Suprapubic skin (tissue), 4 donors: Measurements from ENCODE around the gene TIAL1. TPM values are rescaled to one million over a fixed set of nuclear protein-coding genes. Genes with fewer than 3 reads are reported as not detected.
"Not testable (repeated sequence)": the region's sequence is repeated elsewhere in the genome, so short reads cannot be mapped to it uniquely, and the experiment has no call there.

Experiments used
- DNase-seq, 2 donors: peaks; one replicate each; pipeline ENCODE4 v3.0.0-alpha.2; 2019; ENCODE audit warnings: low spot score in 2 of 2
- H3K27ac ChIP-seq: fragments of 200-600 bp; sonication (generic); one replicate; pipeline ENCODE4 v1.5.1; 2019
- H3K27me3 ChIP-seq: fragments of 200-600 bp; sonication (generic); one replicate; pipeline ENCODE4 v1.5.1; 2019
- H3K36me3 ChIP-seq: fragments of 200-600 bp; sonication (generic); one replicate; pipeline ENCODE4 v1.5.1; 2019
- H3K4me1 ChIP-seq: fragments of 200-600 bp; sonication (generic); one replicate; pipeline ENCODE4 v1.5.1; 2019
- H3K4me3 ChIP-seq: fragments of 200-600 bp; sonication (generic); one replicate; pipeline ENCODE4 v1.5.1; 2019; ENCODE audit warnings: mild to moderate bottlenecking
- H3K9me3 ChIP-seq: fragments of 200-600 bp; sonication (generic); one replicate; pipeline ENCODE4 v1.5.1; 2019
- CTCF ChIP-seq, 2 donors: fragments of 200-600 bp in 1 of 2; fragments of 450-650 bp in 1 of 2; sonication (generic) in 1 of 2; IDR thresholded peaks; one replicate each; pipeline ENCODE4 v1.5.1; 2016 to 2019; ENCODE audit warnings: antibody characterized with exemption in 2 of 2, mild to moderate bottlenecking in 1 of 2, moderate library complexity in 1 of 2
- EP300 ChIP-seq: sonication (generic); formaldehyde crosslinking; IDR thresholded peaks from one replicate; pipeline ENCODE4 v1.6.1; 2017; ENCODE audit warnings: antibody characterized with exemption
- POLR2A ChIP-seq, 2 donors: fragments of 450-650 bp; IDR thresholded peaks; one replicate each; pipeline ENCODE4 v1.6.1; 2017; ENCODE audit warnings: antibody characterized with exemption in 2 of 2, mild to moderate bottlenecking in 2 of 2, moderate library complexity in 2 of 2
- POLR2AphosphoS5 ChIP-seq, 3 donors: sonication (generic); formaldehyde crosslinking; IDR thresholded peaks; one replicate each; pipeline ENCODE4 v1.6.1; 2017; ENCODE audit warnings: antibody characterized with exemption in 3 of 3
- WGBS: methylation state at CpG from one replicate; pipeline ENCODE4 v1.1.5; 2018; 5-methylcytosine and 5-hydroxymethylcytosine counted together
- total RNA-seq, 4 donors: library from RNA; depleted of rRNA; stranded (reverse); fragments of >200 nt; gene quantifications; one replicate each; pipeline ENCODE4 v1.1.0, GENCODE V29; 2016

Gene TIAL1
- total RNA-seq, 4 donors from 2014 or later, result 52.8 to 176 (median 62.2) TPM

DNA sequence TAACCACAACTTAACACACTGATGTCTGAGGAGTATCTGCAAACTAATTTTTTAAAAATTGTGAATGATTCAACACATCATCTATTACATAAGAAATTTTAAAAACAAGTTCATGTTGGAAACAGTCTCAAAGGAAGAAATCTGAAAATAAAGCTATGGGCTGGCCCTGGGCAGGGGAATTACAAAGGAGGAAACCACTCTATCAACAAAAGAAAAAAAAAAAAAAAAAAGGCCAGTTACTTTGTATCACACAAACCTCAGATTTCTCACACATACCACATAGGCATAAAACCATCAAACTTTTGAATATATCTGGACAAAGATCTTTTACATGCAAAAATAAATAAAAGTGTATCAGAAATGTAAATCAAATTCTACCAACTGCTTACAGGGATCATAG, 20.8 kb downstream of the TIAL1 start:
- no peaks in the 10 kb centered on the region for H3K9me3 ChIP-seq
- H3K4me1 ChIP-seq, result no peaks in the 10 kb centered on the region
- no peak for DNase-seq
- H3K27me3 ChIP-seq, result no peaks in the 10 kb centered on the region
- TF ChIP-seq EP300 (no peak), CTCF (IDR thresholded peaks at IDR 0.05) (no peak), POLR2A (IDR thresholded peaks at IDR 0.05) (no peak), POLR2AphosphoS5 (IDR thresholded peaks at IDR 0.05) (no peak)
- no peak overlapping the region for H3K27ac ChIP-seq
- peaks cover 68% of the 10 kb centered on the region for H3K36me3 ChIP-seq
- H3K4me3 ChIP-seq, result no peak overlapping the region

- no peak for DNase-seq
- TF ChIP-seq EP300 (no peak), POLR2AphosphoS5 (IDR thresholded peaks at IDR 0.05) (no peak), POLR2A (IDR thresholded peaks at IDR 0.05) (no peak), CTCF (IDR thresholded peaks at IDR 0.05) (no peak)
- Histone ChIP-seq H3K4me1 (no peaks in the 10 kb centered on the region), H3K36me3 (peaks cover 68% of the 10 kb centered on the region), H3K27me3 (no peaks in the 10 kb centered on the region), H3K4me3 (no peak overlapping the region), H3K9me3 (no peaks in the 10 kb centered on the region), H3K27ac (no peak overlapping the region)
- WGBS, result 39% methylated on average over 5 of the region's 5 CpGs
Measured at GRCh38 chr10:119575506-119575905, 21.3 kb downstream of the TIAL1 start.

- Histone ChIP-seq H3K4me3 (no peak overlapping the region), H3K9me3 (no peaks in the 10 kb centered on the region), H3K4me1 (no peaks in the 10 kb centered on the region), H3K36me3 (peaks cover 11% of the 10 kb centered on the region), H3K27me3 (no peaks in the 10 kb centered on the region), H3K27ac (no peak overlapping the region)
- TF ChIP-seq POLR2AphosphoS5 (IDR thresholded peaks at IDR 0.05) (no peak), POLR2A (IDR thresholded peaks at IDR 0.05) (no peak), EP300 (no peak), CTCF (IDR thresholded peaks at IDR 0.05) (no peak)
- no peak for DNase-seq
- 93% methylated on average over 8 of the region's 8 CpGs for WGBS
Measured at GRCh38 chr10:119567978-119568377, 28.8 kb downstream of the TIAL1 start.

DNA sequence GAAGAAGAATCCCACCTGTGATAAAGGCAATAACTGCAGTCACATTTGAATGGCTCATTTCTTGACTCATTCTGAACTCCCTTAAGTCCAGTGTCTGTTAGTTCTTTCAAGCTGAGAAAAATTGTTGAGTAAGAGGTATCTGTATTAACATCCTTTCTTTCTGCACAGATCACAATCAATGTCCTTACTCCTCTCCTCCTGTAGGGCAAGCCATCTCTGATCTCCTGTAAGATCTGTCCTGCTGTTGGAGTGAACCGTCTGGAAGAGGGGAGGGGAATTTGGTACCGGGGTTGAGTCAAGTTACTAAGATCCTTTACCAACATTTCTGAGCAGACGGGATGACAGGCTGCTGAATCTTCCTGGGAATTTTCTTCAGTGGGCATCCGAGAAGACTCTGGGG, 34.7 kb downstream of the TIAL1 start:
- no peaks in the 10 kb centered on the region for H3K4me1 ChIP-seq
- WGBS, result 95% methylated on average over 4 of the region's 4 CpGs
- TF ChIP-seq EP300 (no peak), POLR2AphosphoS5 (IDR thresholded peaks at IDR 0.05) (no peak), CTCF (IDR thresholded peaks at IDR 0.05) (no peak)
- H3K27me3 ChIP-seq, result no peaks in the 10 kb centered on the region
- no peak overlapping the region for H3K27ac ChIP-seq
- H3K4me3 ChIP-seq, result no peak overlapping the region
- no peaks in the 10 kb centered on the region for H3K36me3 ChIP-seq
- H3K9me3 ChIP-seq, result no peaks in the 10 kb centered on the region
- no peak for DNase-seq

DNA sequence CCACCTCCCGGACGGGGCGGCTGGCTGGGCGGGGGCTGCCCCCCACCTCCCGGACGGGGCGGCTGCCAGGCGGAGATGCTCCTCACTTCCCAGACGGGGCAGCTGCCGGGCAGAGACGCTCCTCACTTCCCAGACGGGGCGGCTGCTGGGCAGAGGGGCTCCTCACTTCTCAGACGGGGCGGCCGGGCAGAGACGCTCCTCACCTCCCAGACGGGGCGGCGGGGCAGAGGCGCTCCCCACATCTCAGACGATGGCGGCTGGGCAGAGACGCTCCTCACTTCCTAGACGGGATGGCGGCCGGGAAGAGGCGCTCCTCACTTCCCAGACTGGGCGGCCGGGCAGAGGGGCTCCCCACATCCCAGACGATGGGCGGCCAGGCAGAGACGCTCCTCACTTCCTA, 37.3 kb downstream of the TIAL1 start:
- not testable (repeated sequence) for H3K4me1 ChIP-seq, DNase-seq, H3K27ac ChIP-seq, H3K36me3 ChIP-seq, H3K9me3 ChIP-seq, H3K4me3 ChIP-seq, H3K27me3 ChIP-seq
- 96% methylated on average over 5 of the region's 33 CpGs for WGBS

- H3K27me3 ChIP-seq, H3K4me3 ChIP-seq, H3K4me1 ChIP-seq, H3K36me3 ChIP-seq, H3K27ac ChIP-seq, H3K9me3 ChIP-seq, DNase-seq: not testable (repeated sequence)
- WGBS, result 88% methylated on average over 2 of the region's 2 CpGs
Measured at GRCh38 chr10:119556081-119556480, 40.7 kb downstream of the TIAL1 start.
